Kidney (tissue), 14 donors: ENCODE measurements around the gene NISCH. TPM values are rescaled to one million over a fixed set of nuclear protein-coding genes. Genes with fewer than 3 reads are reported as not detected.

Source experiments
- DNase-seq, 5 donors: peaks; one replicate each; pipeline ENCODE4 v3.0.0-alpha.2; 2013 to 2020
- FAIRE-seq: peaks from 2 replicates; lab custom pipeline; 2012; peaks lifted over from hg19 to GRCh38; lab: Jason Lieb, UNC
- H3K27ac ChIP-seq, 2 donors: one replicate each; pipeline ENCODE4 v1.7.0; 2013; ENCODE audit warnings: low read depth in 2 of 2, low read length in 2 of 2, inconsistent platforms in 1 of 2
- H3K27me3 ChIP-seq: one replicate; pipeline ENCODE4 v1.7.1; 2013; ENCODE audit warnings: low read length, inconsistent platforms; ENCODE audit not compliant: control insufficient read depth, insufficient read depth
- H3K36me3 ChIP-seq, 3 donors: one replicate each; pipeline versions ENCODE4 v1.7.0 to v1.7.1; 2013; ENCODE audit warnings: low read length in 3 of 3, control low read depth in 1 of 3, inconsistent platforms in 1 of 3; ENCODE audit not compliant: insufficient read depth in 3 of 3, control insufficient read depth in 2 of 3
- H3K4me1 ChIP-seq, 3 donors: one replicate each; pipeline versions ENCODE4 v1.7.0 to v1.7.1; 2013; ENCODE audit warnings: low read length in 3 of 3, inconsistent platforms in 1 of 3, low read depth in 1 of 3; ENCODE audit not compliant: control insufficient read depth in 2 of 3, insufficient read depth in 2 of 3
- H3K4me3 ChIP-seq, 3 donors: one replicate each; pipeline versions ENCODE4 v1.7.0 to v1.8.1; 2013; ENCODE audit warnings: low read length in 3 of 3, control low read depth in 1 of 3, inconsistent platforms in 1 of 3
- H3K9ac ChIP-seq, 3 donors: one replicate each; pipeline versions ENCODE4 v1.7.0 to v1.7.1; 2013; ENCODE audit warnings: low read length in 3 of 3, control low read depth in 1 of 3, inconsistent platforms in 1 of 3
- H3K9me3 ChIP-seq, 3 donors: one replicate each; pipeline versions ENCODE4 v1.7.0 to v1.7.1; 2013; ENCODE audit warnings: low read length in 3 of 3, control low read depth in 1 of 3, inconsistent platforms in 1 of 3; ENCODE audit not compliant: control insufficient read depth in 2 of 3, insufficient read depth in 1 of 3
- intact Hi-C: fragments of 100-400 bp; cut with DNase I; formaldehyde crosslinking; loops from one replicate; pipeline ENCODE4 v1.11.1; 2022
- polyA plus RNA-seq: library from polyadenylated mRNA; stranded (reverse); fragments of 350-450 nt; fragmentation: Illumina TruSeq; extraction: RNeasy Lipid Tissue Mini Kit (QIAGEN cat#74804); gene quantifications from one replicate; pipeline ENCODE4 v1.2.3, GENCODE V29; 2014; ENCODE audit warnings: low read depth, low replicate concordance; ENCODE audit not compliant: insufficient read depth
- total RNA-seq: library from RNA; stranded (reverse); fragmentation: NEBNext Ultra II Directional; extraction: Animal tissue kit (Norgen Biotek cat#: 25700); gene quantifications from one replicate; pipeline ENCODE4 v1.2.1, GENCODE V29; 2021
- TF ChIP-seq, protein P1 (sequence below): IDR thresholded peaks from 3 replicates; pipeline ENCODE4 v1.5.1; 2012; ENCODE audit warnings: mild to moderate bottlenecking, moderate library complexity, borderline replicate concordance; ENCODE audit not compliant: insufficient read depth; ENCODE audit errors: extremely low read depth
- donor health status: control.
- donor health status: control.
- donor health status: control.
- donor health status: control.
- donor health status: control.
- donor health status: DM: yes; HTN: yes; CAD: no.
- donor health status: Normal renal cell carcinoma (clear cell type).

Gene NISCH
- total and polyA plus RNA-seq, 2 donors from 2014 or later: 36.1 to 98.7 TPM

DNA sequence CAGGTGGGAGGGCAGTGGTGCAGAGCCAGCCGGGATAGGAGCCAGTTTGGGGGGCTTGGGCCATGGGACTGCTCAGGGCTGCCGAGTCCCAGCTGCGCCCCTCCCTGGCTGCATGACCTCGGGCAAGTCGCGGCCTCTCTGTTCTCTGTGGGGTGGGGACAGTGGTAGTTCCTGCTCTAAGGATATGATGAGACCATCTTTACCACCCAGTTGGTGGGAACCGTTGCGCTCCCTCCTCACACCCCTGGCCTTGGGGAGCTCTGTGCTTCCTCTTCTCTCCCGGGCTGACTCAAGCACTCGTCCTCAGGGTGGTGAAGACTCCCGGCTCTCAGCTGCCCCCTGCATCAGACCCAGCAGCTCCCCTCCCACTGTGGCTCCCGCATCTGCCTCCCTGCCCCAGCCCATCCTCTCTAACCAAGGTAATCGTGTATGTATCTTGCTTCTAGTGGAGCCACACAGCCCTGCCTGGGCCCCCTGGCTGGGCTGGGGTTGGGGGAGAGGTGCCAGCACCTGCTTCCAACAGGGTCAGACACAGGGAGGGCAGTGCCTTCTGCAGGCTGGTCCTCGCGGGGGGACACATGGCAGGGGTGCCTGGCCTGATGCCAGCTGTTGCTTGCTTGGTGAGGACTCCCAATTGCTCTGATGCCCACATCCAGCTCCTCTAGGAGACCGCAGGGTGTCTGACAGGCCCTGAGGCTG, 24.6 kb downstream of the NISCH start:
- FAIRE-seq: no peak
- TF ChIP-seq, protein P1, sequence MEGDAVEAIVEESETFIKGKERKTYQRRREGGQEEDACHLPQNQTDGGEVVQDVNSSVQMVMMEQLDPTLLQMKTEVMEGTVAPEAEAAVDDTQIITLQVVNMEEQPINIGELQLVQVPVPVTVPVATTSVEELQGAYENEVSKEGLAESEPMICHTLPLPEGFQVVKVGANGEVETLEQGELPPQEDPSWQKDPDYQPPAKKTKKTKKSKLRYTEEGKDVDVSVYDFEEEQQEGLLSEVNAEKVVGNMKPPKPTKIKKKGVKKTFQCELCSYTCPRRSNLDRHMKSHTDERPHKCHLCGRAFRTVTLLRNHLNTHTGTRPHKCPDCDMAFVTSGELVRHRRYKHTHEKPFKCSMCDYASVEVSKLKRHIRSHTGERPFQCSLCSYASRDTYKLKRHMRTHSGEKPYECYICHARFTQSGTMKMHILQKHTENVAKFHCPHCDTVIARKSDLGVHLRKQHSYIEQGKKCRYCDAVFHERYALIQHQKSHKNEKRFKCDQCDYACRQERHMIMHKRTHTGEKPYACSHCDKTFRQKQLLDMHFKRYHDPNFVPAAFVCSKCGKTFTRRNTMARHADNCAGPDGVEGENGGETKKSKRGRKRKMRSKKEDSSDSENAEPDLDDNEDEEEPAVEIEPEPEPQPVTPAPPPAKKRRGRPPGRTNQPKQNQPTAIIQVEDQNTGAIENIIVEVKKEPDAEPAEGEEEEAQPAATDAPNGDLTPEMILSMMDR: no peak
- Histone ChIP-seq H3K27me3 (no peaks in the 10 kb centered on the region), H3K4me3 (no peak overlapping the region), H3K9me3 (no peaks in the 10 kb centered on the region), H3K36me3 (peaks cover 11 to 72% (median 39%) of the 10 kb centered on the region in 3 donors), H3K27ac (no peak overlapping the region), H3K4me1 (no peaks in the 10 kb centered on the region), H3K9ac (no peak overlapping the region)
- intact Hi-C loops: no loop called here
- peak in 1 of 5 donors; percentile 63 for DNase-seq

DNA sequence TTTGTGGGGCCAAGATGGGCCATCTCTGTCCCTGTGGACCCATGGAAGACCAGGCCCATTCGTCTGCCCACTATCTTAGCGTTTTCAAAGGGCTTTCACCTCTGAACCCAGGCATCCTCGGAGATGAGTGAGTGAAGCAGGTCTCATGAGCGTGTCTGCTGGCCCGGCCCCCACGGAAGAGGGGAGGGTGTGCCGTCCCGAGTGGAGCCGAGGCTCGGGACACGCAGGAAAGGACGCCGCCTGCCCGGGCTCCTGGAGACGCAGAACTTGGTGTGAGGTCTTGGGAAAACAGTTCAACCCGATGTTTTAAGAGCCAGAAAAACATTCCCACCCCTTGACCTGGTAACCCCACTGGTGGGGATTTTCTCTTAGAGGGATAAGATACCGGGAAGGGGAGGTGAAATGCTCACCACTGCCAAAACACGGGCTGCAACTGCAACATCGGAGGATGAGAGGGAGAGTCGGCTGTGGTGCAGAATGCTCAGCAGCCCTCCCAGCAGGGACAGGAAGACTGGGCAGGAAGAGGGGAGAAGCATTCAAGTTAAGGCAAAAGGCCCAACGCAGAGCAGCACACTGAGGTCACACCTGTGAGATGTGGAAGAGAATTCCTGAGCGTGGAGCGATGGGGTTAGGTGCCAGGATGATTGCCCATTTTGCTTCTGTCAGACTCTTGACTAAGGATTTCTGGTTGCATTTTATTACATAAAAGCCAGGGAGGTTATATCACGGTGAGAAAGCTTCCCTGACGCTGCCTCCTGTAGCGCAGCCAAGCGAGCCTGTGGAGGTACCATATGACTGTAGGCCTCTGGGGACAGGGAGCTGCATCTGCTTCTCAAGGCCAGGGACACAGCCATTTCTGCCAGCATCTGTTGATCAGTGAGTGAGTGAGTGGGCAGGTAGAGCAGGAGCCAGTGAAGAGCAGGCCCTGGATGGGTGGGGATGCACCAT, 25.6 kb downstream of the NISCH start:
- FAIRE-seq (no peak), DNase-seq (no peak)
- no peaks in the 10 kb centered on the region for H3K9me3 ChIP-seq
- H3K36me3 ChIP-seq: peaks cover 11 to 65% (median 36%) of the 10 kb centered on the region in 3 donors
- H3K27ac ChIP-seq: no peak overlapping the region
- intact Hi-C loops: no loop called here
- no peaks in the 10 kb centered on the region for H3K27me3 ChIP-seq
- TF ChIP-seq, protein P1: no peak
- H3K4me3 ChIP-seq: no peak overlapping the region
- no peak overlapping the region for H3K9ac ChIP-seq
- H3K4me1 ChIP-seq: no peaks in the 10 kb centered on the region

DNA sequence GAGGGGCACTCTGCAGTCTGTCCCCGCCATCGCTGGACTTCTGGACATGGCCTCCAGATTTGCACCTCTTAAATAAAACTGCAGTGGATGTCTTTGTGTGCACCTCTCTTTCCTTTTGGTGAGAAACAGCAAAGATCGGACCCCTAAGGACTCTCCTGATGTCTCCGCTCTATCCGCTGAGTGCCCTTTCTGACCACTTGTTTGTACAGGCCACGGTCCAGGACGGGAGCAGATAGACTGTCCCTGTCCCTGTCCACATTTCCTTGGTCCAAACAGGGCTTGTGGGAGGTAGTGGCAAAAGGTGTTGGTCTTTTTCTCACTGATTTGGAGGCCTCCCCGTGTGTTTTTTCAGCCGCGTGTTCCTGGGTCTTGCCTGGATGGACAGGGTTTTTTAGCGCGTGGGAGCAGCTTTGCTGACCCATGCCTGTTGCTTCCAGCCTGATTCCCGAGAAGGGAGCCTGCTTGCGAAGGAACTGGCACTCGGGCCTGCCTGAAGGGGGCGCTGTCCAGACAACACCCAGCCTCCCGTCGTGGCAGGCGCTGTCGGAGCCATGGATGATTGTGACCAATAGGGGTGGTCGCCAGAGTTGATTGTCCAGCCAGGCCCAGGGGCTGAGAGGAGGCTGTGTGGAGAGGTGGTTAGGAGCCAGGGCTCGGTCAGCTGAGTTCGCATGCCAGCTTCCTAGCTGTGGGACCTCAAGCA, 26.6 kb downstream of the NISCH start:
- Histone ChIP-seq H3K27me3 (no peaks in the 10 kb centered on the region), H3K9me3 (no peaks in the 10 kb centered on the region), H3K36me3 (peaks cover 8 to 64% (median 31%) of the 10 kb centered on the region in 3 donors), H3K9ac (no peak overlapping the region), H3K4me3 (no peak overlapping the region), H3K4me1 (no peaks in the 10 kb centered on the region), H3K27ac (no peak overlapping the region)
- TF ChIP-seq, protein P1: peak; percentile 20
- peak in 2 of 5 donors; percentile 27 to 68 for DNase-seq
- intact Hi-C loops: no loop called here
- FAIRE-seq: no peak
